ENCODE data around the gene NOSIP. TPM values are rescaled to one million over a fixed set of nuclear protein-coding genes. Genes with fewer than 3 reads are reported as not detected.
A peak's percentile ranks its signal among the peaks of the same experiment; 100 is the strongest.

NOSIP gene
- total and polyA plus RNA-seq, 9 donors: 31.0 to 70.1 (median 58.7) TPM

GRCh38 chr19:49534632-49535385 is 45.5 kb downstream of the NOSIP start:
- DNase-seq: peak in 1 of 5 donors; percentile 42
- no peaks in the 10 kb centered on the region for H3K9me3 ChIP-seq
- WGBS, 3 donors: 82 to 85% (median 83%) methylated on average over 8 of the region's 8 CpGs
- intact Hi-C loops (cut with DNase I): no loop called here
- no peaks in the 10 kb centered on the region for H3K36me3 ChIP-seq
- TF ChIP-seq CTCF (IDR thresholded peaks at IDR 0.05) (no peak), EP300 (IDR thresholded peaks at IDR 0.05) (no peak), POLR2A (IDR thresholded peaks at IDR 0.05) (no peak)
- H3K27ac ChIP-seq: no peak overlapping the region
- peaks cover 8% of the 10 kb centered on the region for H3K4me1 ChIP-seq (ENCODE audit: insufficient read depth)
- no peak overlapping the region for H3K4me3 ChIP-seq
- no peaks in the 10 kb centered on the region for H3K27me3 ChIP-seq

GRCh38 chr19:49533551-49534488 is 46.5 kb downstream of the NOSIP start:
- Histone ChIP-seq H3K4me1 (ENCODE audit: insufficient read depth) (peaks cover 9% of the 10 kb centered on the region), H3K36me3 (no peaks in the 10 kb centered on the region), H3K27me3 (no peaks in the 10 kb centered on the region), H3K4me3 (peak overlapping the region; percentile 61), H3K27ac (peak overlapping the region; percentile 4 to 12), H3K9me3 (no peaks in the 10 kb centered on the region)
- DNase-seq: peak; percentile 72 to 90 (median 87)
- intact Hi-C loops (cut with DNase I): no loop called here
- TF ChIP-seq EP300 (IDR thresholded peaks at IDR 0.05) (no peak), CTCF (IDR thresholded peaks at IDR 0.05) (no peak), POLR2A (IDR thresholded peaks at IDR 0.05) (no peak)
- 4 to 8% (median 4%) methylated on average over 57 to 87 of the region's 87 CpGs for WGBS, 3 donors

GRCh38 chr19:49530708-49531107 is 49.6 kb downstream of the NOSIP start:
- 87 to 92% (median 90%) methylated on average over 7 of the region's 7 CpGs for WGBS, 3 donors

More at GRCh38 chr19:49530708-49531107, 49.6 kb downstream of the NOSIP start:
- no peak for DNase-seq
- Histone ChIP-seq H3K36me3 (no peaks in the 10 kb centered on the region), H3K9me3 (no peaks in the 10 kb centered on the region), H3K27me3 (no peaks in the 10 kb centered on the region), H3K27ac (no peak overlapping the region), H3K4me1 (ENCODE audit: insufficient read depth) (peaks cover 12% of the 10 kb centered on the region), H3K4me3 (no peak overlapping the region)
- TF ChIP-seq POLR2A (IDR thresholded peaks at IDR 0.05) (no peak), CTCF (IDR thresholded peaks at IDR 0.05) (no peak), EP300 (IDR thresholded peaks at IDR 0.05) (no peak)
- intact Hi-C loops (cut with DNase I): no loop called here
